Activated CD4-positive, alpha-beta T cell treated with anti-CD3 and anti-CD28 coated beads, Interleukin-2, Interleukin-6, amounts not matched to agents 100 ng/mL and 50 ng/mL, durations not matched to agents 16 hours and 8 hours (primary cell): ENCODE measurements around the gene SAMD15.
"Not testable (repeated sequence)": the region's sequence is repeated elsewhere in the genome, so short reads cannot be mapped to it uniquely, and the experiment has no call there.

Experiments used
- DNase-seq: peaks from one replicate; pipeline ENCODE4 v3.0.0-alpha.2; 2020

The SAMD15 gene

GRCh38 chr14:77375973-77376770 is 1.0 kb upstream of the SAMD15 start:
- DNase-seq, result peak; percentile 61

GRCh38 chr14:77377502-77377844 is 294 bp downstream of the SAMD15 start:
- no peak for DNase-seq

- DNase-seq, result no peak
Measured at GRCh38 chr14:77378701-77379100, 1.5 kb downstream of the SAMD15 start.

GRCh38 chr14:77390188-77390587 is 13.0 kb downstream of the SAMD15 start:
- no peak for DNase-seq

- DNase-seq, result no peak
Measured at GRCh38 chr14:77400216-77400615, 23.0 kb downstream of the SAMD15 start.

GRCh38 chr14:77403768-77404167 is 26.6 kb downstream of the SAMD15 start:
- no peak for DNase-seq

GRCh38 chr14:77406086-77406485 is 28.9 kb downstream of the SAMD15 start:
- no peak for DNase-seq

GRCh38 chr14:77406718-77407117 is 29.5 kb downstream of the SAMD15 start:
- DNase-seq, result peak; percentile 5

GRCh38 chr14:77407158-77407557 is 30.0 kb downstream of the SAMD15 start:
- DNase-seq, result no peak

GRCh38 chr14:77409131-77409533 is 32.0 kb downstream of the SAMD15 start:
- peak; percentile 8 for DNase-seq

GRCh38 chr14:77415403-77416030 is 38.3 kb downstream of the SAMD15 start:
- DNase-seq, result not testable (repeated sequence)

GRCh38 chr14:77416098-77416497 is 38.9 kb downstream of the SAMD15 start:
- DNase-seq, result not testable (repeated sequence)

- DNase-seq, result no peak
Measured at GRCh38 chr14:77416836-77417235, 39.7 kb downstream of the SAMD15 start.

GRCh38 chr14:77421201-77421600 is 44.0 kb downstream of the SAMD15 start:
- no peak for DNase-seq

- DNase-seq, result no peak
Measured at GRCh38 chr14:77423423-77423822, 46.2 kb downstream of the SAMD15 start, which contains the start of gene NOXRED1. NOXRED1 (minus strand) TSS chr14:77423523; CDS start chr14:77422889, 634 bp downstream.

- DNase-seq, result no peak
Measured at GRCh38 chr14:77424862-77425261, 47.7 kb downstream of the SAMD15 start.

GRCh38 chr14:77426396-77426795 is 49.2 kb downstream of the SAMD15 start:
- DNase-seq, result no peak

GRCh38 chr14:77436042-77436441 is 58.9 kb downstream of the SAMD15 start:
- no peak for DNase-seq

GRCh38 chr14:77438596-77438995 is 61.4 kb downstream of the SAMD15 start:
- DNase-seq, result no peak

GRCh38 chr14:77439861-77440260 is 62.7 kb downstream of the SAMD15 start:
- no peak for DNase-seq
